B cell (primary cell): ENCODE measurements around the gene MTF1. TPM values are rescaled to one million over a fixed set of nuclear protein-coding genes. Genes with fewer than 3 reads are reported as not detected.

Source experiments
- ATAC-seq: fragments of 200-7000 bp; cut with Tn5 transposase; one replicate; pipeline ENCODE4 v1.10.0; 2021; ENCODE audit warnings: low read depth, mild to moderate bottlenecking, moderate number of reproducible peaks, moderate library complexity
- CTCF ChIA-PET: fragments of 350-600 bp; sonication (Branson Sonifier 250); formaldehyde crosslinking; loops from one replicate; lab custom pipeline; 2021; ENCODE audit warnings: antibody characterized with exemption, inconsistent platforms; lab: Charles Lee
- POLR2A ChIA-PET: fragments of 350-600 bp; sonication (Branson Sonifier 250); formaldehyde crosslinking; loops from one replicate; lab custom pipeline; 2021; ENCODE audit warnings: antibody characterized with exemption; lab: Charles Lee
- DNase-seq: peaks from one replicate; pipeline ENCODE4 v3.0.0; 2013
- H2AFZ ChIP-seq: 2 replicates; pipeline ENCODE4 v1.6.1; 2012; ENCODE audit warnings: mild to moderate bottlenecking, low read depth, low read length; ENCODE audit not compliant: insufficient read depth, poor library complexity, severe bottlenecking
- H3K27ac ChIP-seq, 2 donors: 1 replicate in 1 of 2; 2 replicates in 1 of 2; pipeline ENCODE4 v1.5.1; 2012 to 2013; ENCODE audit warnings: low read length in 2 of 2, mild to moderate bottlenecking in 2 of 2, moderate library complexity in 1 of 2
- H3K27me3 ChIP-seq, 4 experiments: fragments of 200-600 bp in 1 of 4; sonication (generic) in 1 of 4; replicated peaks in 1 of 4; 1 replicate in 2 of 4; 2 replicates in 2 of 4; pipeline versions ENCODE4 v1.6.1 to v1.7.0; 2013 to 2016; ENCODE audit warnings: low read length in 3 of 4, mild to moderate bottlenecking in 2 of 4, mixed read lengths in 1 of 4, moderate library complexity in 1 of 4; ENCODE audit not compliant: insufficient read depth in 4 of 4, control insufficient read depth in 3 of 4; ENCODE audit errors: control extremely low read depth in 1 of 4
- H3K36me3 ChIP-seq, 2 experiments: replicated peaks in 1 of 2; 1 replicate in 1 of 2; 2 replicates in 1 of 2; pipeline versions ENCODE4 v1.6.1 to v1.7.1; 2013; ENCODE audit warnings: low read length in 1 of 2; ENCODE audit not compliant: insufficient read depth in 2 of 2, control insufficient read depth in 1 of 2; ENCODE audit errors: control extremely low read depth in 1 of 2, extremely low read depth in 1 of 2
- H3K4me1 ChIP-seq, 2 donors: fragments of 200-600 bp in 1 of 2; sonication (generic) in 1 of 2; 1 replicate in 1 of 2; 2 replicates in 1 of 2; pipeline versions ENCODE4 v1.5.1 to v1.6.1; 2013 to 2017; ENCODE audit warnings: low read length in 2 of 2; ENCODE audit not compliant: control insufficient read depth in 2 of 2, insufficient read depth in 2 of 2
- H3K4me2 ChIP-seq: replicated peaks from 2 replicates; pipeline ENCODE3; 2012; ENCODE audit warnings: mild to moderate bottlenecking, low read depth, low read length; ENCODE audit not compliant: poor library complexity, severe bottlenecking
- H3K4me3 ChIP-seq, 5 experiments: fragments of 200-600 bp in 1 of 5; sonication (generic) in 1 of 5; 1 replicate in 3 of 5; 2 replicates in 2 of 5; pipeline versions ENCODE4 v1.5.1 to v1.7.0; 2011 to 2016; ENCODE audit warnings: low read length in 4 of 5, mild to moderate bottlenecking in 4 of 5, low read depth in 2 of 5, control low read depth in 1 of 5, moderate library complexity in 1 of 5; ENCODE audit not compliant: insufficient read depth in 1 of 5; ENCODE audit errors: control extremely low read depth in 1 of 5, extremely low read depth in 1 of 5
- H3K79me2 ChIP-seq: fragments of 200-600 bp; sonication (generic); one replicate; pipeline ENCODE4 v1.6.0; 2016; ENCODE audit warnings: low read length; ENCODE audit not compliant: control insufficient read depth, insufficient read depth
- H3K9ac ChIP-seq: fragments of 200-600 bp; sonication (generic); 2 replicates; pipeline ENCODE4 v1.6.1; 2017; ENCODE audit warnings: mild to moderate bottlenecking, low read length, moderate library complexity
- H3K9me3 ChIP-seq, 3 donors: one replicate each; pipeline versions ENCODE4 v1.6.1 to v1.7.1; 2013; ENCODE audit warnings: low read length in 2 of 3; ENCODE audit not compliant: control insufficient read depth in 2 of 3, insufficient read depth in 1 of 3; ENCODE audit errors: control extremely low read depth in 1 of 3
- H4K20me1 ChIP-seq: 2 replicates; pipeline ENCODE4 v1.6.0; 2012; ENCODE audit warnings: mild to moderate bottlenecking, low read length; ENCODE audit not compliant: insufficient read depth, control insufficient read depth, poor library complexity, severe bottlenecking
- H3K27ac Mint-ChIP-seq: one replicate; pipeline ENCODE4 v1.8.0; 2021; ENCODE audit warnings: mixed read lengths
- H3K27me3 Mint-ChIP-seq: one replicate; pipeline ENCODE4 v1.8.0; 2021; ENCODE audit warnings: mixed read lengths
- H3K4me1 Mint-ChIP-seq: one replicate; pipeline ENCODE4 v1.8.0; 2021; ENCODE audit warnings: mixed read lengths
- H3K4me3 Mint-ChIP-seq: one replicate; pipeline ENCODE4 v1.8.0; 2021; ENCODE audit warnings: mixed read lengths
- H3K9me3 Mint-ChIP-seq: one replicate; pipeline ENCODE4 v1.8.0; 2022; ENCODE audit warnings: mixed read lengths; ENCODE audit not compliant: insufficient read depth
- EZH2 ChIP-seq: IDR thresholded peaks from 2 replicates; pipeline ENCODE4 v1.6.1; 2012; ENCODE audit warnings: borderline replicate concordance, low read depth, mild to moderate bottlenecking, moderate library complexity, low read length; ENCODE audit not compliant: insufficient read depth, poor library complexity, severe bottlenecking
- WGBS: methylation state at CpG from one replicate; pipeline ENCODE4 v1.1.5; 2013; ENCODE audit warnings: missing lambda C conversion rate; ENCODE audit not compliant: insufficient coverage; 5-methylcytosine and 5-hydroxymethylcytosine counted together
- intact Hi-C: fragments of 100-400 bp; cut with micrococcal nuclease; formaldehyde crosslinking; loops from one replicate; pipeline ENCODE4 v1.10.0; 2022
- polyA plus RNA-seq: library from polyadenylated mRNA; depleted of rRNA; stranded (reverse); fragments of >200 nt; gene quantifications from 2 replicates; pipeline ENCODE4 v1.2.3, GENCODE V29; 2012
- total RNA-seq, 2 donors: library from RNA; stranded (reverse); fragments of 120-200 nt in 1 of 2; gene quantifications; 1 replicate in 1 of 2; 2 replicates in 1 of 2; pipeline versions ENCODE4 v1.2.3 to v1.2.4, GENCODE V29; 2013 to 2022
- TF ChIP-seq, protein P1 (sequence below): fragments of 200-600 bp; IDR thresholded peaks from one replicate; pipeline ENCODE4 v1.8.0; 2022; ENCODE audit warnings: antibody characterized with exemption, mild to moderate bottlenecking

Gene MTF1
- total and polyA plus RNA-seq, 2 donors (not counting 1 experiment from before 2014, with no cell fraction given) = 6.2 to 36.7 TPM

- intact Hi-C loops = no loop called here
- H3K27me3 ChIP-seq = no peaks in the 10 kb centered on the region
- ChIA-PET POLR2A (no interaction called here), CTCF (interaction anchor here (0.9 to 1.5 kb wide), 4 partner anchors 157 to 299 kb away, joined by 3 to 6 read pairs (median 4); a partner anchor contains a TSS)
- Mint-ChIP-seq H3K9me3 (no peaks in the 10 kb centered on the region), H3K27ac (no peak overlapping the region), H3K4me1 (peaks cover 20% of the 10 kb centered on the region), H3K27me3 (no peaks in the 10 kb centered on the region), H3K4me3 (no peak overlapping the region)
- H2AFZ ChIP-seq = no peak overlapping the region
- ATAC-seq (no peak), DNase-seq (no peak)
- TF ChIP-seq, protein P1, sequence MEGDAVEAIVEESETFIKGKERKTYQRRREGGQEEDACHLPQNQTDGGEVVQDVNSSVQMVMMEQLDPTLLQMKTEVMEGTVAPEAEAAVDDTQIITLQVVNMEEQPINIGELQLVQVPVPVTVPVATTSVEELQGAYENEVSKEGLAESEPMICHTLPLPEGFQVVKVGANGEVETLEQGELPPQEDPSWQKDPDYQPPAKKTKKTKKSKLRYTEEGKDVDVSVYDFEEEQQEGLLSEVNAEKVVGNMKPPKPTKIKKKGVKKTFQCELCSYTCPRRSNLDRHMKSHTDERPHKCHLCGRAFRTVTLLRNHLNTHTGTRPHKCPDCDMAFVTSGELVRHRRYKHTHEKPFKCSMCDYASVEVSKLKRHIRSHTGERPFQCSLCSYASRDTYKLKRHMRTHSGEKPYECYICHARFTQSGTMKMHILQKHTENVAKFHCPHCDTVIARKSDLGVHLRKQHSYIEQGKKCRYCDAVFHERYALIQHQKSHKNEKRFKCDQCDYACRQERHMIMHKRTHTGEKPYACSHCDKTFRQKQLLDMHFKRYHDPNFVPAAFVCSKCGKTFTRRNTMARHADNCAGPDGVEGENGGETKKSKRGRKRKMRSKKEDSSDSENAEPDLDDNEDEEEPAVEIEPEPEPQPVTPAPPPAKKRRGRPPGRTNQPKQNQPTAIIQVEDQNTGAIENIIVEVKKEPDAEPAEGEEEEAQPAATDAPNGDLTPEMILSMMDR = no peak
- no peak for TF ChIP-seq EZH2
- no peaks in the 10 kb centered on the region for H3K9me3 ChIP-seq
- no peaks in the 10 kb centered on the region for H4K20me1 ChIP-seq
- peaks cover 8 to 24% of the 10 kb centered on the region in 2 experiments for H3K36me3 ChIP-seq
- H3K4me1 ChIP-seq = peaks cover 16 to 18% of the 10 kb centered on the region in 2 donors
- no peak overlapping the region for H3K4me2 ChIP-seq
- no peak overlapping the region for H3K4me3 ChIP-seq
- no peak overlapping the region for H3K27ac ChIP-seq
- no peak overlapping the region for H3K9ac ChIP-seq
- no CpG with 5 or more reads among the region's 3 CpGs for WGBS
- peaks cover 21% of the 10 kb centered on the region for H3K79me2 ChIP-seq
These were observed 2.9 kb upstream of the MTF1 start for GRCh38 chr1:37862330-37862729.

DNA sequence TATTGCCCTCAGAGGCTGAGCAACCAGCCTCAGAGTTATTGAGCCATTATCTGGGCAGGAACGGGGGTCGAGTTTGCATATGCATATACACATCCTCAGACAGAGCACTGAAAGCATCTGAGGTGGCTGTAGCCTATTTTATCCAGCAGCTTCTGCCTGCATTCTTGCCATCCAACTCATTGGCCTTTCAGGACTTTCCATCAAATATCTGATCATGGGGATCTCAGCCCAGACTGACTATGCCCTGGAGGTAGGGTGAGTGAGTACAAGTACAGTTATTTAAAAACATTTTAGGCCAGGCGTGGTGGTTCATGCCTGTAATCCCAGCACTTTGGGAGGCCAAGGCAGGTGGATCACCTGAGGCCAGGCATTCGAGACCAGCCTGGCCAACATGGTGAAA, 1.8 kb upstream of the MTF1 start:
- no peak overlapping the region for H3K27ac Mint-ChIP-seq
- peaks cover 4 to 30% of the 10 kb centered on the region in 2 experiments for H3K36me3 ChIP-seq

More for the DNA sequence above, 1.8 kb upstream of the MTF1 start:
- no peak overlapping the region for H2AFZ ChIP-seq
- ATAC-seq (no peak), DNase-seq (no peak)
- no peaks in the 10 kb centered on the region for H3K27me3 Mint-ChIP-seq
- H3K9me3 Mint-ChIP-seq = no peaks in the 10 kb centered on the region
- POLR2A ChIA-PET = interaction anchor here (0.7 kb wide), 1 partner anchor 620 kb away, joined by 3 read pairs; no protein-coding TSS in a partner anchor
- CTCF ChIA-PET = interaction anchor here (0.5 to 2.3 kb wide), 8 partner anchors 11 to 351 kb away, joined by 3 to 9 read pairs (median 5); no protein-coding TSS in a partner anchor
- H3K27me3 ChIP-seq = no peaks in the 10 kb centered on the region
- no peaks in the 10 kb centered on the region for H4K20me1 ChIP-seq
- no peak overlapping the region for H3K4me3 ChIP-seq
- H3K9ac ChIP-seq = no peak overlapping the region
- intact Hi-C loops = no loop called here
- TF ChIP-seq, protein P1 = no peak
- TF ChIP-seq EZH2 = no peak
- no peak overlapping the region for H3K4me3 Mint-ChIP-seq
- peaks cover 26% of the 10 kb centered on the region for H3K4me1 Mint-ChIP-seq
- H3K9me3 ChIP-seq = no peaks in the 10 kb centered on the region
- 90% methylated on average over 4 of the region's 4 CpGs for WGBS
- H3K79me2 ChIP-seq = peaks cover 33% of the 10 kb centered on the region
- H3K27ac ChIP-seq = no peak overlapping the region
- H3K4me1 ChIP-seq = peaks cover 16 to 18% of the 10 kb centered on the region in 2 donors
- no peak overlapping the region for H3K4me2 ChIP-seq
